Fibroblast of lung (primary cell): Measurements from ENCODE around the gene DOK3. TPM values are rescaled to one million over a fixed set of nuclear protein-coding genes. Genes with fewer than 3 reads are reported as not detected.

ENCODE experiments used
- DNase-seq, 2 donors: peaks; one replicate each; pipeline versions ENCODE4 v3.0.0 to v3.0.0-alpha.2; 2010; ENCODE audit warnings: low read depth in 2 of 2
- H2AFZ ChIP-seq: 2 replicates; pipeline ENCODE4 v1.5.1; 2012; ENCODE audit warnings: low read length, control low read depth, inconsistent platforms
- H3K27ac ChIP-seq: 2 replicates; pipeline ENCODE4 v1.5.1; 2011; ENCODE audit warnings: low read length, control low read depth; ENCODE audit not compliant: insufficient read depth
- H3K27me3 ChIP-seq: 2 replicates; pipeline ENCODE4 v1.5.1; 2011; ENCODE audit warnings: mild to moderate bottlenecking, low read length; ENCODE audit not compliant: control insufficient read depth, insufficient read depth
- H3K36me3 ChIP-seq: 2 replicates; pipeline ENCODE4 v1.5.1; 2011; ENCODE audit warnings: low read length; ENCODE audit not compliant: control insufficient read depth, insufficient read depth
- H3K4me1 ChIP-seq: 2 replicates; pipeline ENCODE4 v1.5.1; 2011; ENCODE audit warnings: low read length; ENCODE audit not compliant: control insufficient read depth, insufficient read depth; ENCODE audit errors: extremely low read depth
- H3K4me2 ChIP-seq: 2 replicates; pipeline ENCODE4 v1.5.1; 2011; ENCODE audit warnings: low read length, control low read depth; ENCODE audit not compliant: insufficient read depth; ENCODE audit errors: extremely low read depth
- H3K4me3 ChIP-seq, 4 experiments: fragments of 200-600 bp in 1 of 4; sonication (generic) in 1 of 4; replicated peaks in 1 of 4; 2 replicates each; pipeline ENCODE4 v1.5.1; 2011 to 2016; ENCODE audit warnings: low read length in 4 of 4, low read depth in 3 of 4, mild to moderate bottlenecking in 3 of 4, control low read depth in 2 of 4, inconsistent platforms in 1 of 4, mixed read lengths in 1 of 4; ENCODE audit not compliant: insufficient read depth in 1 of 4; ENCODE audit errors: control extremely low read depth in 1 of 4
- H3K79me2 ChIP-seq: 2 replicates; pipeline ENCODE4 v1.5.1; 2012; ENCODE audit warnings: mild to moderate bottlenecking, low read length, inconsistent platforms; ENCODE audit not compliant: control insufficient read depth, insufficient read depth
- H3K9ac ChIP-seq: 2 replicates; pipeline ENCODE4 v1.5.1; 2011; ENCODE audit warnings: mild to moderate bottlenecking, low read length, control low read depth; ENCODE audit not compliant: insufficient read depth
- H3K9me3 ChIP-seq: 2 replicates; pipeline ENCODE4 v1.5.1; 2012; ENCODE audit warnings: low read depth, low read length; ENCODE audit not compliant: control insufficient read depth, insufficient read depth
- H4K20me1 ChIP-seq: 2 replicates; pipeline ENCODE4 v1.5.1; 2011; ENCODE audit warnings: low read length; ENCODE audit not compliant: control insufficient read depth, insufficient read depth; ENCODE audit errors: extremely low read depth
- CTCF ChIP-seq, 2 donors: IDR thresholded peaks in 1 of 2; conservative IDR thresholded peaks in 1 of 2; 1 replicate in 1 of 2; 2 replicates in 1 of 2; pipeline ENCODE4 v1.5.1; 2011 to 2012; ENCODE audit warnings: low read length in 2 of 2, control low read depth in 1 of 2, inconsistent platforms in 1 of 2, low read depth in 1 of 2, mild to moderate bottlenecking in 1 of 2
- EZH2 ChIP-seq: IDR thresholded peaks from 2 replicates; pipeline ENCODE4 v1.5.1; 2012; ENCODE audit warnings: low read length, control low read depth, mild to moderate bottlenecking; ENCODE audit errors: missing control alignments
- polyA plus RNA-seq, 2 donors: library from polyadenylated mRNA; depleted of rRNA in 1 of 2; stranded (reverse) in 1 of 2; unstranded in 1 of 2; fragments of >200 nt; gene quantifications; 2 replicates each; pipeline ENCODE4 v1.2.1, GENCODE V29; 2011 to 2012; ENCODE audit warnings: missing spikeins in 1 of 2
- total RNA-seq: library from RNA; depleted of rRNA; stranded (reverse); fragments of >200 nt; gene quantifications from 2 replicates; pipeline ENCODE4 v1.2.1, GENCODE V29; 2014

DOK3 gene
- total and polyA plus RNA-seq, 2 donors (not counting 1 experiment from before 2014, with no cell fraction given): 0.99 to 1.5 TPM

GRCh38 chr5:177555665-177556064 lies 46.0 kb upstream of the DOK3 start:
- peaks cover 35% of the 10 kb centered on the region for H3K79me2 ChIP-seq
- no peaks in the 10 kb centered on the region for H3K27me3 ChIP-seq
- no peak overlapping the region for H3K9ac ChIP-seq
- no peaks in the 10 kb centered on the region for H4K20me1 ChIP-seq
- H3K27ac ChIP-seq: no peak overlapping the region
- no peak overlapping the region for H3K4me2 ChIP-seq
- peaks cover 2% of the 10 kb centered on the region for H3K36me3 ChIP-seq
- H3K4me1 ChIP-seq: no peaks in the 10 kb centered on the region
- no peak overlapping the region for H3K4me3 ChIP-seq
- no peak for TF ChIP-seq CTCF (conservative IDR thresholded peaks at IDR 0.05 in 1 of 2, IDR thresholded peaks at IDR 0.05 in 1 of 2; ENCODE audit: low read depth in 1 of 2, low read length in 2 of 2)
- TF ChIP-seq EZH2: no peak
- H3K9me3 ChIP-seq: no peaks in the 10 kb centered on the region
- DNase-seq: no peak
- no peak overlapping the region for H2AFZ ChIP-seq

- H3K9me3 ChIP-seq: no peaks in the 10 kb centered on the region
- no peaks in the 10 kb centered on the region for H3K4me1 ChIP-seq
- no peak for DNase-seq
- H4K20me1 ChIP-seq: no peaks in the 10 kb centered on the region
- H2AFZ ChIP-seq: no peak overlapping the region
- no peak overlapping the region for H3K9ac ChIP-seq
- no peaks in the 10 kb centered on the region for H3K27me3 ChIP-seq
- peak overlapping the region; percentile 83 for H3K4me2 ChIP-seq
- TF ChIP-seq CTCF (conservative IDR thresholded peaks at IDR 0.05 in 1 of 2, IDR thresholded peaks at IDR 0.05 in 1 of 2; ENCODE audit: low read depth in 1 of 2, low read length in 2 of 2): no peak
- TF ChIP-seq EZH2: no peak
- H3K36me3 ChIP-seq: peaks cover 2% of the 10 kb centered on the region
- H3K4me3 ChIP-seq: peak overlapping the region in 2 of 4 experiments; percentile 70 to 84
- peaks cover 39% of the 10 kb centered on the region for H3K79me2 ChIP-seq
- no peak overlapping the region for H3K27ac ChIP-seq
Observed at GRCh38 chr5:177555228-177555627, 45.6 kb upstream of the DOK3 start.

GRCh38 chr5:177554474-177555111 lies 45.0 kb upstream of the DOK3 start, which contains the start of gene FAM193B:
Gene FAM193B (minus strand): TSS chr5:177554563. CDS start chr5:177554458, 105 bp downstream.
- Histone ChIP-seq H3K4me1 (no peaks in the 10 kb centered on the region), H3K27me3 (no peaks in the 10 kb centered on the region), H2AFZ (peak within 1 kb of the TSS; percentile 72), H3K36me3 (peaks cover 2% of the 10 kb centered on the region), H3K9ac (peak within 1 kb of the TSS; percentile 71), H3K9me3 (no peaks in the 10 kb centered on the region), H3K79me2 (peaks cover 44% of the 10 kb centered on the region), H3K4me3 (peak within 1 kb of the TSS; percentile 59 to 90 (median 85)), H3K4me2 (peak within 1 kb of the TSS; percentile 83), H3K27ac (peak within 1 kb of the TSS; percentile 54), H4K20me1 (no peaks in the 10 kb centered on the region)
- peak; percentile 84 to 89 for DNase-seq
- TF ChIP-seq EZH2: no peak
- peak in 1 of 2 donors; percentile 28 for TF ChIP-seq CTCF (conservative IDR thresholded peaks at IDR 0.05 in 1 of 2, IDR thresholded peaks at IDR 0.05 in 1 of 2; ENCODE audit: low read depth in 1 of 2, low read length in 2 of 2)
